ENCODE results near the gene SDK1.

DNA sequence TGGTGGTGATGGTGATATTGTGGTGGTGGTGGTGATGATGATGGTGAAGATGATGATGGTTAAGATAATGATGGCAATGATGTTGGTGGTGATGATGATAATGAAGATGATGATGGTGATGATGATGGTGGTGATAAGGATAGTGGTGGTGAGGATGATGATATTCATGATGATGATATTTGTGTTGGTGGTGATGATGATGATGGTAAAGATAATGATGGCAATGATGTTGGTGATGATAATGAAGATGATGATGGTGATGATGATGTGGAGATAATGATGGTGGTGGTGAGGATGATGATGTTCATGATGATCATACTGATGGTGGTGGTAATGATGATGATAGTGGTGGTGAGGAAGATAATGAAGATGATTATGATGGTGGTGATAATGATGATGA lies 30.7 kb upstream of the SDK1 start:
- TF ChIP-seq CTCF (IDR thresholded peaks at IDR 0.05) (no peak), POLR2A (IDR thresholded peaks at IDR 0.05) (no peak)
